GM12874 (cell line): ENCODE data around the gene PIAS1.
A peak's percentile ranks its signal among the peaks of the same experiment; 100 is the strongest.

ENCODE experiments used
- TF ChIP-seq, protein P1 (sequence below): IDR thresholded peaks from 2 replicates; pipeline ENCODE4 v1.5.1; 2011; ENCODE audit warnings: low read depth, mild to moderate bottlenecking, control low read depth, low read length, moderate library complexity; ENCODE audit not compliant: insufficient read depth

Gene PIAS1

DNA sequence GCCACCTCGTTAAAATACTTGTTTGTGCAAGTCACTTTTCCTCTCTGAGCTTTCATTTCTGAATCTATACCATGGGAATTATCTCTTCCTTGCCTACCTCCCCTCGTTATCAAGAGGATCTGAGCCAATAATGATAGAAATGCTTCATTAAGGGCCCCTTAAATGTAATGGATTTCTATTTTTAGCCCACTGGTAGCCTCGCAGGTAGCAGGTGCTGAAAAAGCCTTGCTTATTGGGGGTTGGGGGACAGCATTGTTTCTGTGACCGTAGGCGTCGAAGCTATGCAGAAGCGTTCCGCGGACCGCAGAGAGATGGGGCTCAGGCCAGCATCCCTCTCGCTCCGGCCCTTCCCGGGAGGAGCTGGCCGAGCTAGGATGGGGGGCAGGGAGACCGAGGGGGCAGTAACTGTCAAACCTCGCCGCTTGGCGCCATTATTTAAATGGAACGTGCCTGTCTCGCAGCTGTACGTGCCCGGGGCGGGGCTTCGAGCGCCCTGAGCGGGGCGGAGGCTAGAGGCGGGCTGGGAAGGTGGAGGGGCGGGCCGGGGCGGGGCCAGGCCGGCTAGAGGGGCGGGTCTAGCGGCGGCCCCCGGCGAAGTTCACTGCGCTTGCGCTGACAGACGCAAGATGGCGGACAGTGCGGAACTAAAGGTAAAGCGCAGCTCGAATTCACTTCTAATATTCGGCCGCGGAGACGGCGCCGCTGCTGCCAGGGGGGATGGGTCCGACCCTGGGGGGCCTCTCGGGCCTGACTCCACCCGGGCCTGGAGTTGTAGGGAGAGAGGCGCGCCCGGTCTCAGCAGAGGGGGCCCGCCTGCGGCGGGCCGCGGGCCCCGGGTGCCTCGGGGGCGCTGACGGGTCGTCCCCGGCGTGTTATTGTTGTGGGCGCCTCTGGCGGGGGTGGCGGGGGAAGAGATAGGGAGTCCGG, at the start of gene PIAS1:
Gene PIAS1 (plus strand): TSS at position 615 of the 927 bp plus-strand sequence. CDS start 12 bp downstream, at position 627.
- TF ChIP-seq, protein P1, sequence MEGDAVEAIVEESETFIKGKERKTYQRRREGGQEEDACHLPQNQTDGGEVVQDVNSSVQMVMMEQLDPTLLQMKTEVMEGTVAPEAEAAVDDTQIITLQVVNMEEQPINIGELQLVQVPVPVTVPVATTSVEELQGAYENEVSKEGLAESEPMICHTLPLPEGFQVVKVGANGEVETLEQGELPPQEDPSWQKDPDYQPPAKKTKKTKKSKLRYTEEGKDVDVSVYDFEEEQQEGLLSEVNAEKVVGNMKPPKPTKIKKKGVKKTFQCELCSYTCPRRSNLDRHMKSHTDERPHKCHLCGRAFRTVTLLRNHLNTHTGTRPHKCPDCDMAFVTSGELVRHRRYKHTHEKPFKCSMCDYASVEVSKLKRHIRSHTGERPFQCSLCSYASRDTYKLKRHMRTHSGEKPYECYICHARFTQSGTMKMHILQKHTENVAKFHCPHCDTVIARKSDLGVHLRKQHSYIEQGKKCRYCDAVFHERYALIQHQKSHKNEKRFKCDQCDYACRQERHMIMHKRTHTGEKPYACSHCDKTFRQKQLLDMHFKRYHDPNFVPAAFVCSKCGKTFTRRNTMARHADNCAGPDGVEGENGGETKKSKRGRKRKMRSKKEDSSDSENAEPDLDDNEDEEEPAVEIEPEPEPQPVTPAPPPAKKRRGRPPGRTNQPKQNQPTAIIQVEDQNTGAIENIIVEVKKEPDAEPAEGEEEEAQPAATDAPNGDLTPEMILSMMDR: 0 out of 2 replicates have a peak, but pooled peaks have one; percentile 10

DNA sequence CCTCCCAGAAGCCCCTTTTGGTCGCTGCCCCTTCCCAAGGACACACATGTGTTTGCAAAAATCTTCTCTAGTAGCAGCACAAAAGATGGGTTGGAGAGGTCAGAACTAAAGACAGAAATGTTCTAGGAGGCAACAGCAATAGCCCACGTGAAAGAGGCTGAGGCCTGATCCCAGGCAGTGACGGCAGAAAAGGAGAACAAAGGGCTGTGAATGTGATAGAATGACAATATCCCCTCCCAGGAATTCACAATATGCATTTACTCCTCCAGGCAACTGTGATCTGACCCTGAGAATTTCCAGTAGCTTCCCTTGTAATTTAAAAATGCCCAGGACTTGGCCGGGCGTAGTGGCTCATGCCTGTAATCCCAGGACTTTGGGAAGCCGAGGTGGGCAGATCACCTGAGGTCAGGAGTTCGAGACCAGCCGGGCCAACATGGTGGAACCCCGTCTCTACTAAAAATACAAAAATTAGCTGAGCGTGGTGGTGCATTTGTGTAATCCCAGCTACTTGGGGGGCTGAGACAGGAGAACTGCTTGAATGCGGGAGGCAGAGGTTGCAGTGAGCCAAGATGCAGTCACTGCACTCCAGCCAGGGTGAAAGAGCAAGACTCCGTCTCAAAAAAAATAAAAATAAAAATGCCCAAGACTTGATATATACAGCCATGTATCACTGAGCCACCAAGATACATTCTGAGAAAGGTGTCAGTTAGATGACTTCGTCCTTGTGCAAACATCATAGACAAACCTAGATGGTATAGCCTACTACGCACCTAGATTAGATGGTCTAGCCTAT, 43.6 kb upstream of the PIAS1 start:
- TF ChIP-seq, protein P1: no peak

DNA sequence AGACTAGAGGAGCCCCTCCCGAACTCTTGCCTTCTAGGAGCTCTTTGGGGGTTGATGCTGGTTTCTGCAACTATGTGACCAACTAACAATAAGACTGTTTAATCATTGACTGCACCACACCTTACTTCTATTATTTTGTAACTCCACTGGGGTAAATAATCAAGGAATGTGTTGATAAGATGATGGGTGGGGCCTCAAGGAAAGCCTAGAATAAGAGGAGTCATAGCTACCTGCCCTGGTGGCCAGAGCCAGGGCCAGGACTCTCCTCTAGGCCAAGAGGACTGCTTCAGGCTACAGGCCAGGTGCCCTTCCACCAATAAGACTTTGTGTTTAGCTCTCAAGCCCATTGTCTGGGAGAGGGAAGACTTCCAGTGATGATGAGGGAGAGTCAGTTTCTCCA, 41.2 kb upstream of the PIAS1 start:
- TF ChIP-seq, protein P1: no peak

DNA sequence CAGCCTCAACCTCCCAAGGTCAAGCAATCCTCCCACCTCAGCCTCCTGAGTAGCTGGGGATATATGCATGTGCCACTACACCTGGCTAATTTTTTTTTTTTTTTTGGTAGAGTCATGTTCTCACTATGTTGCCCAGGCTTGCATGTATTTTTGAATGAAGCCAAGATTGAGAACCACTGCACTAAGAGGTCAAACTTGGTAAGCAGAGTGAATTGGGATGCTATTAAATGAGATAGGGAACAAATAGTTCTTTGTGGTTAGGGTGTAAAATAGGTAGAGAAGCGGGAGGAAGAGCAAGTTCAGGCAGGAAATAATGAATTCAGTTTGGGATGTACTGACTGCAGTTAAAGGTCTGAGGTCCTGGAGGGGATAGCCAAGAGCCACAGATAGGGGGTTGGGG, 39.9 kb upstream of the PIAS1 start:
- TF ChIP-seq, protein P1: no peak

DNA sequence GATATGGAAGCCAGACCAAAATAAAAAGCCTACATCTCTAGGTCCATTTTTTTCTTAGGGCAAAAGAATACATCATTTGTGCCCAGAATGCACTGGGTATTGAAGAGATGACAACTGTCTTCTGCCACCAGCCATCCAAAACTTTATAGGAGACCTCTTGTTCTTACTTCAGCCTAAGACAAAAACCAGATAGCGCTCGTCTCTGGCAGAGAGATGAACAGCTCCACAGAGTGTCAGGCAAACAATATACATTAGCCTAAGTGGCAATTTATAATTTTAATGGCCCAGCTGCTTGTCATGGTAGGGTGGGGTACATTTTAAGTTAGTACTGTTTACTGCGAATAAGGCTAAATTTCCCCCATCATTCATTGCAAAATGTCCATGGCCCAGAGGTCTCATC, 38.9 kb upstream of the PIAS1 start:
- TF ChIP-seq, protein P1: no peak

DNA sequence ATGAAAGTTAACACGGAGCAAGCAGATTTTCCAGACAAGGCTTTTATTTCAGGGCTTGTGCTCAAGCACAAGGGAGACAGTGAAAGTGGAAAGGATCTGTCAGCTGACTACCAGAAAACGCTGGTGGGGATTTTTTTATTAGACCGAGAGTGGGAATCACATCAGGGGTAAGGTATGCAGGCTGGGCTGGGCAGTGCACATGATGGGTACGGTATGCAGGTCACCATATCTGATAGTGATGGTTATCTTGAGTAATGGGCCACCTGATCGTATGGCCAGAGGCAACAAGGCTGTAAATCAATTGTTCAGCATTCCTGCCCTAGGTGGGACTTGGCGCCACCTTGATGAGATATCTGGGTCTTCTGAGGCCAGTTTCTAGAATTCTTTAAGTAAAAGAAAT, 36.9 kb upstream of the PIAS1 start:
- TF ChIP-seq, protein P1: no peak

DNA sequence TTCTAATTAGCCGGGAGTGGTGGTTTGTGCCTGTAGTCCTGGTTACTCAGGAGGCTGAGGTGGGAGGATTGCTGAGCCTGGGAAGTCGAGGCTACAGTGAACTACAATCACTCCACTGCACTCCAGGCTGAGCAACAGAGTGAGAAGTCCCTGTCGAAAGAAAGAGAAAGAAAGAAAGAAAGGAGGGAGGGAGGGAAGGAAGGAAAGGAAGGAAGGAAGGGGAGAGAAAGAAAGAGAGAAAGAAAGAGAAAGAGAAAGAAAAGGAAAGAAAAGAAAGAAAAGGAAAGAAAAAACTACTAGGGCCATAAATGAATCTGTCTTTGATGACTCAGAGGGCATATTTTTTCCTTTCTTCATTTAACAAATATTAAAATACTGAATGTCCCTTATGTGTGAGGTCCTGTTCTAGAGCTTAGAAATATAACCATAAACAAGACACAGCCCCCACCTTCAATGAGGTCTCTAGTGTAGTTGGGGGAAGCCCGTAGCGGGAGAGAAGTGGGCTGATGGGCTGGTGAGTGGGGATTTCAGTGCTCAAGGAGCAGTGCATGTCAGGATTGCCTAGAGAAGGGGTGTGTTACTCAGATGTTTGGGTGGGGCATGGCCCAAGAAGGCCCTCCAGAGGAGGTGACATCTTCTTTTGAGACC, 35.2 kb upstream of the PIAS1 start:
- TF ChIP-seq, protein P1: no peak
